Upper lobe of right lung (tissue), 1 donor: ENCODE results near the gene PPM1M. TPM values are rescaled to one million over a fixed set of nuclear protein-coding genes. Genes with fewer than 3 reads are reported as not detected.

Source experiments
- ATAC-seq: fragments of 200-7000 bp; cut with Tn5 transposase; one replicate; pipeline ENCODE4 v1.9.1; 2020; ENCODE audit warnings: mild to moderate bottlenecking, moderate library complexity
- DNase-seq: peaks from one replicate; pipeline ENCODE4 v3.0.0-alpha.2; 2020
- H3K27ac ChIP-seq: fragments of 200-600 bp; one replicate; pipeline ENCODE4 v1.8.0; 2022
- H3K27me3 ChIP-seq: fragments of 200-600 bp; one replicate; pipeline ENCODE4 v1.8.0; 2022; ENCODE audit warnings: mild to moderate bottlenecking
- H3K36me3 ChIP-seq: fragments of 200-600 bp; one replicate; pipeline ENCODE4 v1.8.0; 2022
- H3K4me1 ChIP-seq: fragments of 200-600 bp; one replicate; pipeline ENCODE4 v1.8.0; 2022
- H3K4me3 ChIP-seq: fragments of 200-600 bp; one replicate; pipeline ENCODE4 v1.8.0; 2022; ENCODE audit warnings: mild to moderate bottlenecking
- H3K9me3 ChIP-seq: fragments of 200-600 bp; one replicate; pipeline ENCODE4 v1.8.0; 2022
- intact Hi-C: fragments of 100-400 bp; cut with DNase I; formaldehyde crosslinking; loops from one replicate; pipeline ENCODE4 v1.11.0; 2022
- total RNA-seq: library from RNA; stranded (reverse); fragmentation: NEBNext Ultra II Directional; extraction: Animal tissue kit (Norgen Biotek cat#: 25700); gene quantifications from one replicate; pipeline ENCODE4 v1.2.1, GENCODE V29; 2021
- TF ChIP-seq, protein P1 (sequence below): fragments of 200-600 bp; IDR thresholded peaks from one replicate; pipeline ENCODE4 v1.8.0; 2022; ENCODE audit warnings: antibody characterized with exemption
- donor health status: DM: no; HTN: yes; CAD: no; lungs with severe emphysema.

Gene PPM1M
- total RNA-seq, 1 donor from 2014 or later = 44.0 TPM

DNA sequence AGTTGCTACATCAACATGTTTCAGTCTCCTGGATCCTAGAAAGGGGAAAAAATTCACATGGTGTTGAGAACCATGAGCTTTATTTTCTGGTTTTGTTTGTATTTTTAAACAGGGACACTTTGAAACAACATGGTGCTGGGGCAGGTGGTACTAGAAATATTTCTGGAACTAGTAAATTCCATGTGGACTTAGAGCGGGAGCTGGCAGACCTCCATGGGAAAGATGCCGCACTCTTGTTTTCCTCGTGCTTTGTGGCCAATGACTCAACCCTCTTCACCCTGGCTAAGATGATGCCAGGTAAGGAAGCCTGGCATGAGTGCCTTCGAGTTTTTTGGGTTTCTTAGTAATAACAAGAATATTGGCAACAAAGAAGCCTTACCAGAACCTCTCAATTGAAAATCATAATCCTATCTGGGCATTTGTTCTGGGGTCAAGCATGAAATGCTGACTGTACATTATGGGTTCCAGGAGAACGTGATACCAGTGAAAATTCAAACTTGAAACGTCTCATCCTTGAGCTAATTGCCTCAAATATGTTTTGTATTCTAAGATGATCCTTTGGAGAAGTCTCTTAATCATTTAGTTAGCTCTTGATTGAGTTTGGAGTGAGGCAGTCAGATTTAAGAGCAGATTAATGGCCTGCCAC is 39.7 kb upstream of the PPM1M start:
- Histone ChIP-seq H3K4me1 (peaks cover 32% of the 10 kb centered on the region), H3K36me3 (peaks cover 97% of the 10 kb centered on the region), H3K27me3 (no peaks in the 10 kb centered on the region), H3K27ac (no peak overlapping the region), H3K4me3 (no peak overlapping the region), H3K9me3 (no peaks in the 10 kb centered on the region)
- intact Hi-C loops = no loop called here
- peak; percentile 35 for ATAC-seq
- no peak for DNase-seq
- TF ChIP-seq, protein P1, sequence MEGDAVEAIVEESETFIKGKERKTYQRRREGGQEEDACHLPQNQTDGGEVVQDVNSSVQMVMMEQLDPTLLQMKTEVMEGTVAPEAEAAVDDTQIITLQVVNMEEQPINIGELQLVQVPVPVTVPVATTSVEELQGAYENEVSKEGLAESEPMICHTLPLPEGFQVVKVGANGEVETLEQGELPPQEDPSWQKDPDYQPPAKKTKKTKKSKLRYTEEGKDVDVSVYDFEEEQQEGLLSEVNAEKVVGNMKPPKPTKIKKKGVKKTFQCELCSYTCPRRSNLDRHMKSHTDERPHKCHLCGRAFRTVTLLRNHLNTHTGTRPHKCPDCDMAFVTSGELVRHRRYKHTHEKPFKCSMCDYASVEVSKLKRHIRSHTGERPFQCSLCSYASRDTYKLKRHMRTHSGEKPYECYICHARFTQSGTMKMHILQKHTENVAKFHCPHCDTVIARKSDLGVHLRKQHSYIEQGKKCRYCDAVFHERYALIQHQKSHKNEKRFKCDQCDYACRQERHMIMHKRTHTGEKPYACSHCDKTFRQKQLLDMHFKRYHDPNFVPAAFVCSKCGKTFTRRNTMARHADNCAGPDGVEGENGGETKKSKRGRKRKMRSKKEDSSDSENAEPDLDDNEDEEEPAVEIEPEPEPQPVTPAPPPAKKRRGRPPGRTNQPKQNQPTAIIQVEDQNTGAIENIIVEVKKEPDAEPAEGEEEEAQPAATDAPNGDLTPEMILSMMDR = no peak

DNA sequence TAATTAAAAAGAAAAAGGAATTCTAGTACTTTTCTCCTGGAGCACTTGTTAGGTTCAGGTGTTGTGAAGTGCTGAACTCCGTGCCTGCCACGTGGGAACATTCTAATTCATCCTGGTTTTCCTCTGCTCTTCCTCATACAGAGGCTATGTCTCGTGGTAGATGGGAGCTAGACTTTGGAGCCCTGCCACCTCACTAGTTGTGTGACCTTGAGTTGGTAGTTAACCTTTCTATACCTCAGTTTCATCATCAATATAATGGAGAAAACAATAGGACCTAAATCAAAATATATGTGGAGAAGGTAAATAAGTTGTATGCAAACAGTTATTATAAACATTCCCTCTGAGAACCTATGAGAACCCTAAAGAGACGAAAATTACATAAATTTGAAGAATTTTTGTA is 37.0 kb upstream of the PPM1M start:
- no peak for ATAC-seq
- intact Hi-C loops = no loop called here

DNA sequence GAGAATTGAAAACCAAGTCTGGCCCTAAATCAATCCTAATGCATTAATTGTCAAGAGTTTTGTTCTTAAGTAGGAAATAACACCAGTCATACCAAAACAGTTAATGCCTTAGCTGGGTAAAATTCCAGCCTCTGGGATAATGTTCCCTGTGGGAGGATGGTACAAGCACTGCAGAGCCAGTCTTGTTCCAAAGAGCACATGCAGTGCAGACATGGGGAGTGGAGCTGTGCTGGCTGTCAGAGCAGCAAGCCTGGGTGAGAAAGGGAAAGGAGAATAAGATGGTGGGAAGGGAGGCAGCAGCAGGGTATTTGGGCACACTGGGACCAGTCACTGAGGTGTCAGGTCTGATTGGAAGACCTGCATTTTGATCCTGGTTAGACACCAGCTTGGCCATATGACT is 35.5 kb upstream of the PPM1M start:
- H3K9me3 ChIP-seq = no peaks in the 10 kb centered on the region
- DNase-seq = no peak
- peaks cover 100% of the 10 kb centered on the region for H3K36me3 ChIP-seq
- no peak for ATAC-seq
- TF ChIP-seq, protein P1 = no peak
- no peak overlapping the region for H3K4me3 ChIP-seq
- peak overlapping the region; percentile 64 for H3K27ac ChIP-seq
- no peaks in the 10 kb centered on the region for H3K27me3 ChIP-seq
- H3K4me1 ChIP-seq = peaks cover 4% of the 10 kb centered on the region
- intact Hi-C loops = no loop called here

More for the DNA sequence above, 37.0 kb upstream of the PPM1M start:
- Histone ChIP-seq H3K36me3 (peaks cover 100% of the 10 kb centered on the region), H3K27me3 (no peaks in the 10 kb centered on the region), H3K9me3 (no peaks in the 10 kb centered on the region), H3K4me3 (no peak overlapping the region), H3K4me1 (peaks cover 16% of the 10 kb centered on the region), H3K27ac (no peak overlapping the region)
- no peak for DNase-seq
- TF ChIP-seq, protein P1 = no peak

DNA sequence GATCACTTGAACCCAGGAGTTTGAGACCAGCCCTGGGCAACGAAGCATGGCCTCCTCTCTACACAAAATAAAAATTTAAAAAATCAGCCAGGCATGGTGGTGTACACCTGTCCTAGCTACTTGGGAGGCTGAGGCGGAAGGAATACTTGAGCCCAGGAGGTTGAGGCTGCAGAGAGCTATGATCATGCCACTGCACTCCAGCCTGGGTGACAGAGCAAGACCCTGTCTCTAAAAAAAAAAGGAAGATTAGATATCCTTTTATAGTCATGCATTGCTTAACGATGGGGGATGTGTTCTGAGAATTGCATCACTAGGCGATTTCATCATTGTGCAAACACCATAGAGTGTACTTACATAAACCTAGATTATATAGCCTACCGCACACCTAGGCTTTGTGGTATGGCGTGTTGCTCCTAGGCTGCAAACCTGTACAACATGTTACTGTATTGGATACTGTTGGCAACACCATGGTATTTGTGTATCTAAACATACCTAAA is 35.0 kb upstream of the PPM1M start:
- H3K4me1 ChIP-seq = peaks cover 4% of the 10 kb centered on the region
- H3K27ac ChIP-seq = peak overlapping the region; percentile 64
- no peaks in the 10 kb centered on the region for H3K9me3 ChIP-seq
- intact Hi-C loops = no loop called here
- no peak for DNase-seq
- TF ChIP-seq, protein P1 = no peak
- peak; percentile 82 for ATAC-seq
- H3K4me3 ChIP-seq = no peak overlapping the region
- peaks cover 100% of the 10 kb centered on the region for H3K36me3 ChIP-seq
- H3K27me3 ChIP-seq = no peaks in the 10 kb centered on the region

DNA sequence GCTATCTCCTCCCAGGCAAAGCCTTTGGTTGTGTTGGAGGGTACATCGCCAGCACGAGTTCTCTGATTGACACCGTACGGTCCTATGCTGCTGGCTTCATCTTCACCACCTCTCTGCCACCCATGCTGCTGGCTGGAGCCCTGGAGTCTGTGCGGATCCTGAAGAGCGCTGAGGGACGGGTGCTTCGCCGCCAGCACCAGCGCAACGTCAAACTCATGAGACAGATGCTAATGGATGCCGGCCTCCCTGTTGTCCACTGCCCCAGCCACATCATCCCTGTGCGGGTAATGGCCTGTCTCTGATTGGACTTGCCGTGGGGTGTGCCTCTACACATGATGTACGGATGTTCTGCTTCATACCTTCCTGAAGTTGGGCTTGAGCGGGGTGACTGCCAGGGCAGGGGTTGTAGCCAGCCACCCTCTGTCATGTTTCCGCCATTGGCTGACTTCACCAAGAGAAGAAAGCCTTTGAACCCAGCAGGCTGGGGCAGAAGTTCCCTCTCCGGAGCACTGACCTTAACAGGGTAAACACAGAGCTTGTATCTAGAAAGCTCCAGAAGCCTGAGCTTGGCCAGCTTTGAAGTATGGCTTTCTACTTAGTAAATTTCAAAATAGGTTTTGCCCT is 34.2 kb upstream of the PPM1M start:
- no peak for DNase-seq
- Histone ChIP-seq H3K27me3 (no peaks in the 10 kb centered on the region), H3K4me1 (peaks cover 12% of the 10 kb centered on the region), H3K4me3 (no peak overlapping the region), H3K9me3 (no peaks in the 10 kb centered on the region), H3K27ac (peak overlapping the region; percentile 39), H3K36me3 (peaks cover 95% of the 10 kb centered on the region)
- TF ChIP-seq, protein P1 = no peak
- ATAC-seq = no peak
- intact Hi-C loops = no loop called here
